Fibroblast of the aortic adventitia (primary cell): Measurements from ENCODE around the gene CDH13. TPM values are rescaled to one million over a fixed set of nuclear protein-coding genes. Genes with fewer than 3 reads are reported as not detected.

Source experiments
- DNase-seq: peaks from one replicate; pipeline ENCODE4 v3.0.0-alpha.2; 2010; ENCODE audit warnings: low read depth
- H3K4me3 ChIP-seq: 2 replicates; pipeline ENCODE4 v1.5.1; 2011; ENCODE audit warnings: low read depth, mild to moderate bottlenecking, control low read depth, low read length, moderate library complexity
- CTCF ChIP-seq: IDR thresholded peaks from 2 replicates; pipeline ENCODE4 v1.5.1; 2011; ENCODE audit warnings: mild to moderate bottlenecking, low read length, control low read depth, inconsistent platforms; ENCODE audit not compliant: insufficient read depth
- total RNA-seq: library from RNA; depleted of rRNA; stranded (reverse); fragments of >200 nt; gene quantifications from 2 replicates; pipeline ENCODE4 v1.2.3, GENCODE V29; 2012; ENCODE audit warnings: low replicate concordance

The CDH13 gene
- total RNA-seq, 1 donor, result 55.7 TPM

DNA sequence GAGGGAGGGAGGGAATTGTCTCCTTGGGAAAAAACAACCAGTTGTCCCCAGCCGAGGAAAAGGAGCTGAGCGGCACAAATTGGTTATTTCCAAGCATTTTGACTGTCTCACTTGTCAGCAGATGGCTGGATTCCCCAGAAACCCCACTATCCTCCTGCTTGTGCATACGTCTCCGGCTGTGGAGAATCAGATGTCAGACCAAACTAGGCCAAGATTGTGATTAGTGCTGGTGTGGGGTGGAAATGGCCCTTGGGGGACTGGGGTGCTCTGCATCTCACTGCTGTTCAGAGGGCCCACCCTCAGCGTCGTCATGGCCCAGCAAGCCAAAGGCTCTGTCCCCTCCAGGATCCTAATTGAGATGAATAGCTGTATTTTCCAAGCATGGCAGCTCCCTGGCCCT, 1049.3 kb downstream of the CDH13 start:
- H3K4me3 ChIP-seq, result no peak overlapping the region
- TF ChIP-seq CTCF, result no peak
- no peak for DNase-seq

DNA sequence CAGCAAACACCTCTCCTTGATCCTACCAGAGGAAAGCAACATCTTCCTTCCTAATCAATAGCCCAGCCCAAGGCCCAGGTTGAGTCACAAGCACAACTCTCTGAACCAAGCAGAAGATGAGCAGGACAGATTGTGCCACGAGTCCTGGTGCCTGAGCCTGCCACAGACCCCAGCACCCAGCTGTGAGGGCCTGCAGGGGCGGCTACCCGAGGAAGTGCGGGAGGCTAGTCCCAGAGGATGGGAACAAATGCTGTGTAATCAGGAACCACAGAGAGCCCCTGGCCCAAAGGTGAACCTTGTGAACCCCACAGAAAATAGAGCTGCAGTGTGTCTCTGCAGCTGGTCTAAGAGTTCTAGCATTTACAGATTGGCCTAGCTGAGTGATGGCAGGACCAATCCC, 1054.2 kb downstream of the CDH13 start:
- no peak for DNase-seq
- TF ChIP-seq CTCF, result no peak
- H3K4me3 ChIP-seq, result no peak overlapping the region

DNA sequence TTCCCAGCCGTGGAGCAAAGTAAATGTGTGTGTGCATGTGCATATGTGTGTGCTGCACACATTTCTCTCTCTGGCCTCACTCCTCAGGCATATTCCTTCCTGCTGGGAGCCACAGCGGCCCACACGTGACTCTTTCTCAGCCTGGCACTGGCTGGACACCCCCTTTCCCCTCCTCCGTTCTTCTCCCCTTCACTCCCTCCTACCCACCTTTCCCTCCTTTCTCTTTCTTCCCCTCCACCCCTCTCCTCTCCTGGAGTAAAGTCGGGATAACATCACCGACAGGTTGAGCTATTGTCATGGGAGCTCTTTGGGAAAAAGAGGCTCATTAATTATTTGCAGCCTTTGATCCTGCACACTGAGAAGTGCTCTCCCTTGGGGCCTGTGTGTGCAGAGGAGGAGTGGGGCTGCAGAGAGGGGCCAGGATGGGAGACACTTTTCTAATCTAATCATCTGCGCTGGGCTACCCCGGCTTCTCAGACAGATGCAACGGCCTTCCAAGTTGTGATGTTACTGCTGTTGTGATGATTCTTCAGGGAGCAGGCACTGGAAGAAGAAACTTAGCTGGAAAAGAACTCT, 1054.7 kb downstream of the CDH13 start:
- no peak for DNase-seq
- TF ChIP-seq CTCF, result no peak
- H3K4me3 ChIP-seq, result no peak overlapping the region

DNA sequence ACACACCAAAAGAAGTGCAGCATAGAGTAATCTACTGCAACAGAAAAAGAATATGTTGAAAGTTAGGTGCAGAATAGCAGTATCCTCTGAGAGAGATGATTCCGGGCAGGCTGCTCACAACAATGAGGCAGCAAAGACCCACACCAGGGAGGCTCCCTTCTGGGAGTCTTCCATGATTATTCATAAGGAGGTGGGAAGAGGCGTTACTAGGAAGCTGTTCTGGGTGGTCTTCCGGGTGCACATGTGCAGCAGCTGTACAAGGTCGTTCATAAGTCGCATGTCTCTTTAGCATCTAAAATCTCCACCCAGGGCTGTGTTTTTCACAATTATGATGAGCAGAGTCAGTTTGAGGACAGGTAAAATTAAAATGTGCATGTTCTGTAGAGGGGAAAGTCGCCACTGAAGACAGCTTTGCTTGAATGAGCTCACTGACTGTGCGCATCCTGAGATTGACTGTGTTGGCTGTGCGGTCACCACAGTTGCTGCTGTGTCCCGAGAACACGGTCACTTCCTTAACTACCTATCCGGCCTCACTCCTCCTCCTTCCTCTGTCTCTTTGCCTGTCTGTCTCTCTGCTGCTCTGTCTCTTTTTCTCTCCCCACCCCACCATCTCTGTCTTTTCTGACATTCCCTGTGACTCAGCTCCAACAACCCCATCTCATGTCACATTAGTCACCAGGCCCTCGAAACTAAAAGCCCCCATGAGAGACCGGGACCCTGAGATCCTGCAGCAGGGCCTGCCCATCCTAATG, 1055.5 kb downstream of the CDH13 start:
- DNase-seq, result no peak
- no peak for TF ChIP-seq CTCF

GRCh38 chr16:83682868-83683235, 1056.1 kb downstream of the CDH13 start:
- no peak overlapping the region for H3K4me3 ChIP-seq
- no peak for DNase-seq
- no peak for TF ChIP-seq CTCF

More for the DNA sequence above, 1055.5 kb downstream of the CDH13 start:
- no peak overlapping the region for H3K4me3 ChIP-seq

GRCh38 chr16:83685615-83686165, 1058.9 kb downstream of the CDH13 start:
- TF ChIP-seq CTCF, result no peak
- DNase-seq, result no peak
- H3K4me3 ChIP-seq, result no peak overlapping the region
